Endodermal cell (in vitro differentiated cells): ENCODE measurements around the gene GALNT9. TPM values are rescaled to one million over a fixed set of nuclear protein-coding genes. Genes with fewer than 3 reads are reported as not detected.

Source experiments
- DNase-seq: peaks from one replicate; pipeline ENCODE4 v3.0.0-alpha.2; 2017
- H3K27ac ChIP-seq: 2 replicates; pipeline ENCODE4 v1.5.1; 2013; ENCODE audit warnings: mild to moderate bottlenecking, low read depth, low read length, moderate library complexity
- H3K27me3 ChIP-seq: 2 replicates; pipeline ENCODE4 v1.6.1; 2013; ENCODE audit warnings: mild to moderate bottlenecking, low read length, moderate library complexity; ENCODE audit not compliant: insufficient read depth, control insufficient read depth, poor library complexity, severe bottlenecking
- H3K36me3 ChIP-seq: 2 replicates; pipeline ENCODE4 v1.7.0; 2013; ENCODE audit warnings: mild to moderate bottlenecking, low read length, moderate library complexity; ENCODE audit not compliant: control insufficient read depth, insufficient read depth
- H3K4me1 ChIP-seq: one replicate; pipeline ENCODE4 v1.7.0; 2013; ENCODE audit warnings: low read length; ENCODE audit not compliant: control insufficient read depth, insufficient read depth
- H3K4me3 ChIP-seq: 2 replicates; pipeline ENCODE4 v1.5.1; 2013; ENCODE audit warnings: mild to moderate bottlenecking, low read length, moderate library complexity
- H3K9ac ChIP-seq: 2 replicates; pipeline ENCODE4 v1.6.1; 2013; ENCODE audit warnings: mild to moderate bottlenecking, low read length, moderate library complexity; ENCODE audit not compliant: poor library complexity, severe bottlenecking; ENCODE audit errors: extremely low read depth
- H3K9me3 ChIP-seq: 2 replicates; pipeline ENCODE4 v1.6.1; 2013; ENCODE audit warnings: mild to moderate bottlenecking, low read length, moderate library complexity; ENCODE audit not compliant: control insufficient read depth
- H3K27ac Mint-ChIP-seq: 2 replicates; pipeline ENCODE4 v1.8.0; 2020; ENCODE audit warnings: mixed read lengths
- H3K27me3 Mint-ChIP-seq: 2 replicates; pipeline ENCODE4 v1.8.0; 2021; ENCODE audit warnings: mild to moderate bottlenecking, mixed read lengths; ENCODE audit not compliant: insufficient read depth
- H3K36me3 Mint-ChIP-seq: 2 replicates; pipeline ENCODE4 v1.8.0; 2020; ENCODE audit warnings: low read depth, mixed read lengths
- H3K4me1 Mint-ChIP-seq: 2 replicates; pipeline ENCODE4 v1.8.0; 2020; ENCODE audit warnings: mixed read lengths
- H3K4me3 Mint-ChIP-seq: 2 replicates; pipeline ENCODE4 v1.8.0; 2020; ENCODE audit warnings: mild to moderate bottlenecking, moderate library complexity, mixed read lengths
- H3K9me3 Mint-ChIP-seq: 2 replicates; pipeline ENCODE4 v1.8.0; 2020; ENCODE audit warnings: mild to moderate bottlenecking, mixed read lengths
- CTCF ChIP-seq: fragments of 200-600 bp; sonication (generic); conservative IDR thresholded peaks from 2 replicates; pipeline ENCODE4 v1.5.0; 2021; ENCODE audit warnings: antibody characterized with exemption, mild to moderate bottlenecking
- WGBS, 2 experiments: methylation state at CpG; one replicate each; pipeline versions ENCODE4 v1.1.5 to v1.1.7; 2013; ENCODE audit warnings: missing lambda C conversion rate in 2 of 2, mixed read lengths in 1 of 2; ENCODE audit not compliant: insufficient coverage in 1 of 2, insufficient read length in 1 of 2; 5-methylcytosine and 5-hydroxymethylcytosine counted together
- total RNA-seq, 2 donors: library from RNA; stranded (reverse); fragmentation: NEBNext Ultra II Directional in 1 of 2; extraction: Animal tissue kit (Norgen Biotek cat#: 25700) in 1 of 2; gene quantifications; 2 replicates in 1 of 2; 3 replicates in 1 of 2; pipeline ENCODE4 v1.2.1, GENCODE V29; 2021

Gene GALNT9
- total RNA-seq, 2 donors from 2014 or later, result 0.13 TPM; not detected in 1

- no peaks in the 10 kb centered on the region for H3K9me3 ChIP-seq
- H3K27ac ChIP-seq, result no peak overlapping the region
- Mint-ChIP-seq H3K36me3 (no peaks in the 10 kb centered on the region), H3K4me1 (no peaks in the 10 kb centered on the region), H3K27me3 (peaks cover 34% of the 10 kb centered on the region), H3K9me3 (peaks cover 2% of the 10 kb centered on the region), H3K4me3 (no peak overlapping the region), H3K27ac (no peak overlapping the region)
- no peaks in the 10 kb centered on the region for H3K4me1 ChIP-seq
- DNase-seq, result no peak
- no peaks in the 10 kb centered on the region for H3K36me3 ChIP-seq
- no peak overlapping the region for H3K4me3 ChIP-seq
- WGBS, 2 experiments, result 89 to 91% methylated on average over 33 to 36 of the region's 36 CpGs
- TF ChIP-seq CTCF, result no peak
- no peaks in the 10 kb centered on the region for H3K27me3 ChIP-seq
- H3K9ac ChIP-seq, result no peak overlapping the region
Measured at GRCh38 chr12:132207083-132207775, 122.2 kb downstream of the GALNT9 start.

- Histone ChIP-seq H3K27me3 (no peaks in the 10 kb centered on the region), H3K27ac (no peak overlapping the region), H3K4me3 (no peak overlapping the region), H3K4me1 (no peaks in the 10 kb centered on the region), H3K9ac (no peak overlapping the region), H3K36me3 (no peaks in the 10 kb centered on the region), H3K9me3 (no peaks in the 10 kb centered on the region)
- Mint-ChIP-seq H3K36me3 (no peaks in the 10 kb centered on the region), H3K27ac (no peak overlapping the region), H3K4me3 (no peak overlapping the region), H3K4me1 (no peaks in the 10 kb centered on the region), H3K9me3 (peaks cover 2% of the 10 kb centered on the region), H3K27me3 (peaks cover 32% of the 10 kb centered on the region)
- no peak for TF ChIP-seq CTCF
- 67 to 79% methylated on average over 4 to 14 of the region's 14 CpGs for WGBS, 2 experiments
- no peak for DNase-seq
Measured at GRCh38 chr12:132206046-132206434, 123.3 kb downstream of the GALNT9 start.

DNA sequence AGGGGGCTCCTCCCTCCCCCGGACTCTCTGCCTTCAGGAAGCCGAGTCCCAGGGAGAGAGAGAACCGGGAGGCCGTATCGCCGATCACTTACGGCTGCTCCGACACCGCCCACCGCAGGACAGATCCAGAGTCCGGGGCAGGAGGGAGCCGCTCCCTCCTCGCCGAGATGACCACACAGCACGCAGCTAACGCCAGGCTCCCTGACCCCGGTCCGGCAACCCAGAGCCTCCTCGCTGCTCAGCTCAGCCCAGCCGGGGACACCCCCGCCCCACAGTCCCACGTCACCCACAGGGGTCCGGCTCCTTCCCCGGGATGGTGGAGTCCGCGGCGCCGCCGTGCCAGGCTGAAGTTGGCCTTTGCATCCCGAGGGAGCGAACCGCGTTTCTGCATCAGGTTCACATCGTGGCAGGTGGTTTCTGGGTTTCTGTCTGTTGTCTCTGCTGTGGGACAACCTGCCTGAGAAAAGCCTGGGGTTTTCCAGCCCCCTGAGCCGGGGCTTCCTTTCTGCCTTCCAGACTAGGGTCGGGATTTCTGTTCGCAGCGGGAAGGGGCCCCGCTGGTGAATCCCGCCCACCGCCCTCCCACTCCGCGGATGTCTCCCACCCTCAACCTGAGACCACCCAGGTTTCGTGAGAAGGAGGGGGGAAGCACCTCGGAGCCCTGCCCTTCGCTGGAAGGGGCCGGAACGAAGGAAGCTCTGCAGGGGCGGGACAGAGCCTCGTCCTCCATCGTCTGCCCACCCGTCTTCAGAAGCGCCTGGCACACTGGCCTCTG lies 123.9 kb downstream of the GALNT9 start:
- WGBS, 2 experiments, result 68 to 85% methylated on average over 35 to 53 of the region's 53 CpGs
- no peak for DNase-seq
- Histone ChIP-seq H3K9me3 (no peaks in the 10 kb centered on the region), H3K4me1 (no peaks in the 10 kb centered on the region), H3K9ac (no peak overlapping the region), H3K27me3 (no peaks in the 10 kb centered on the region), H3K36me3 (no peaks in the 10 kb centered on the region), H3K4me3 (no peak overlapping the region), H3K27ac (no peak overlapping the region)
- Mint-ChIP-seq H3K36me3 (no peaks in the 10 kb centered on the region), H3K4me1 (no peaks in the 10 kb centered on the region), H3K9me3 (peaks cover 2% of the 10 kb centered on the region), H3K27me3 (peaks cover 28% of the 10 kb centered on the region), H3K27ac (no peak overlapping the region), H3K4me3 (no peak overlapping the region)
- TF ChIP-seq CTCF, result no peak
